ENCODE data around the gene DNAH11.

Gene DNAH11

GRCh38 chr7:21548491-21548890, 5.7 kb downstream of the DNAH11 start:
- DNase-seq (ENCODE audit: low spot score), result no peak

GRCh38 chr7:21550076-21550475, 7.2 kb downstream of the DNAH11 start:
- DNase-seq (ENCODE audit: low spot score), result no peak

- DNase-seq (ENCODE audit: low spot score), result no peak
Observed at GRCh38 chr7:21550821-21551531, 8.1 kb downstream of the DNAH11 start.

- DNase-seq (ENCODE audit: low spot score), result no peak
Observed at GRCh38 chr7:21562385-21562784, 19.5 kb downstream of the DNAH11 start.

- no peak for DNase-seq (ENCODE audit: low spot score)
Observed at GRCh38 chr7:21565614-21566013, 22.8 kb downstream of the DNAH11 start.

- no peak for DNase-seq (ENCODE audit: low spot score)
Observed at GRCh38 chr7:21566094-21566493, 23.3 kb downstream of the DNAH11 start.

GRCh38 chr7:21568762-21569161, 25.9 kb downstream of the DNAH11 start:
- DNase-seq (ENCODE audit: low spot score), result peak; percentile 5

GRCh38 chr7:21572331-21573313, 29.8 kb downstream of the DNAH11 start:
- no peak for DNase-seq (ENCODE audit: low spot score)

GRCh38 chr7:21579341-21580072, 36.7 kb downstream of the DNAH11 start:
- DNase-seq (ENCODE audit: low spot score), result no peak

- no peak for DNase-seq (ENCODE audit: low spot score)
Observed at GRCh38 chr7:21580073-21580521, 37.3 kb downstream of the DNAH11 start.

- DNase-seq (ENCODE audit: low spot score), result no peak
Observed at GRCh38 chr7:21585070-21585724, 42.4 kb downstream of the DNAH11 start.

- no peak for DNase-seq (ENCODE audit: low spot score)
Observed at GRCh38 chr7:21587139-21587784, 44.4 kb downstream of the DNAH11 start.

- DNase-seq (ENCODE audit: low spot score), result no peak
Observed at GRCh38 chr7:21596801-21597200, 54.0 kb downstream of the DNAH11 start.

- no peak for DNase-seq (ENCODE audit: low spot score)
Observed at GRCh38 chr7:21603462-21603861, 60.6 kb downstream of the DNAH11 start.

GRCh38 chr7:21603972-21604749, 61.3 kb downstream of the DNAH11 start:
- no peak for DNase-seq (ENCODE audit: low spot score)

GRCh38 chr7:21605008-21605585, 62.3 kb downstream of the DNAH11 start:
- no peak for DNase-seq (ENCODE audit: low spot score)

GRCh38 chr7:21608465-21608864, 65.6 kb downstream of the DNAH11 start:
- DNase-seq (ENCODE audit: low spot score), result no peak

GRCh38 chr7:21611129-21611528, 68.3 kb downstream of the DNAH11 start:
- DNase-seq (ENCODE audit: low spot score), result no peak

GRCh38 chr7:21616091-21616490, 73.3 kb downstream of the DNAH11 start:
- no peak for DNase-seq (ENCODE audit: low spot score)

- no peak for DNase-seq (ENCODE audit: low spot score)
Observed at GRCh38 chr7:21616796-21617436, 74.1 kb downstream of the DNAH11 start.
